Measurements from ENCODE around the gene PLD3. TPM values are rescaled to one million over a fixed set of nuclear protein-coding genes. Genes with fewer than 3 reads are reported as not detected.
A peak's percentile ranks its signal among the peaks of the same experiment; 100 is the strongest.

PLD3 gene
- total and polyA plus RNA-seq, 10 donors: 61.3 to 589 (median 250) TPM

- Histone ChIP-seq H3K27ac (peak overlapping the region in 3 of 8 donors; percentile 56 to 71 (median 58)), H3K36me3 (peaks cover 0 to 12% (median 0%) of the 10 kb centered on the region in 6 donors), H3K27me3 (replicated peaks in 1 of 7) (no peaks in the 10 kb centered on the region), H3K4me1 (peaks cover 0 to 94% (median 45%) of the 10 kb centered on the region in 6 donors), H3K4me3 (no peak overlapping the region), H3K9me3 (no peaks in the 10 kb centered on the region)
- no peak for DNase-seq
- no peak for TF ChIP-seq POLR2A (IDR thresholded peaks at IDR 0.05)
- intact Hi-C loops (cut with DNase I; ENCODE audit: low total_unique reads): no loop called here
- 93 to 97% (median 94%) methylated on average over 13 of the region's 13 CpGs for WGBS, 5 donors
Measured at GRCh38 chr19:40360020-40360707, 11.7 kb downstream of the PLD3 start.

DNA sequence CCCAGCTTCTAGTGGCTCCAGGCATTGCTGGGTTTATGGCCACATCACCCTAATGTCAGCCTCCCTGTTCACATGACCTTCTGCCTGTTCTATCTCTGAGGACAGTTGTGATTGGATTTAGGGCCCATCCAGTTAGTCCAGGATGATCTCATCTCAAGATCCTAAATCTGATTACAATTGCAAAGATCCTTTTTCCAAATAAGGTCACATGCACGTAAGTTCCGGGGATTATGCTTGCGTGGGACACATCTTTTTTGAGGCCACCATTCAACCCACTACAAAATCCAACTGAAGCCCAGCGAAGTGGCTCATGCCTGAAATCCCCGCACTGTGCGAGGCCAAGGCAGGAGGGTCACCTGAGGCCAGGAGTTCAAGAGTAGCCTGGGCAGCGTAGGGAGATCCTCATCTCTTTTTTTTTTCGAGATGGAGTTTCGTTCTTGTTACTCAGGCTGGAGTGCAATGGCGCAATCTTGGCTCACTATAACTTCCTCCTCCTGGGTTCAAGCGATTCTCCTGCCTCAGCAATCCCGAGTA, 12.3 kb downstream of the PLD3 start:
- WGBS, 5 donors: 69 to 87% (median 82%) methylated on average over 12 of the region's 12 CpGs
- DNase-seq: no peak

GRCh38 chr19:40362160-40362559, 13.7 kb downstream of the PLD3 start:
- Histone ChIP-seq H3K4me1 (peaks cover 0 to 98% (median 43%) of the 10 kb centered on the region in 6 donors), H3K27me3 (replicated peaks in 1 of 7) (no peaks in the 10 kb centered on the region), H3K27ac (peak overlapping the region in 1 of 8 donors; percentile 51), H3K4me3 (no peak overlapping the region), H3K9me3 (no peaks in the 10 kb centered on the region), H3K36me3 (peaks cover 0 to 20% (median 6%) of the 10 kb centered on the region in 6 donors)
- DNase-seq: no peak
- WGBS, 5 donors: 91 to 100% (median 92%) methylated on average over 3 of the region's 3 CpGs
- intact Hi-C loops (cut with DNase I; ENCODE audit: low total_unique reads): no loop called here
- TF ChIP-seq POLR2A (IDR thresholded peaks at IDR 0.05) (no peak), POLR2AphosphoS5 (IDR thresholded peaks at IDR 0.05) (no peak)
- TF ChIP-seq, protein P1, sequence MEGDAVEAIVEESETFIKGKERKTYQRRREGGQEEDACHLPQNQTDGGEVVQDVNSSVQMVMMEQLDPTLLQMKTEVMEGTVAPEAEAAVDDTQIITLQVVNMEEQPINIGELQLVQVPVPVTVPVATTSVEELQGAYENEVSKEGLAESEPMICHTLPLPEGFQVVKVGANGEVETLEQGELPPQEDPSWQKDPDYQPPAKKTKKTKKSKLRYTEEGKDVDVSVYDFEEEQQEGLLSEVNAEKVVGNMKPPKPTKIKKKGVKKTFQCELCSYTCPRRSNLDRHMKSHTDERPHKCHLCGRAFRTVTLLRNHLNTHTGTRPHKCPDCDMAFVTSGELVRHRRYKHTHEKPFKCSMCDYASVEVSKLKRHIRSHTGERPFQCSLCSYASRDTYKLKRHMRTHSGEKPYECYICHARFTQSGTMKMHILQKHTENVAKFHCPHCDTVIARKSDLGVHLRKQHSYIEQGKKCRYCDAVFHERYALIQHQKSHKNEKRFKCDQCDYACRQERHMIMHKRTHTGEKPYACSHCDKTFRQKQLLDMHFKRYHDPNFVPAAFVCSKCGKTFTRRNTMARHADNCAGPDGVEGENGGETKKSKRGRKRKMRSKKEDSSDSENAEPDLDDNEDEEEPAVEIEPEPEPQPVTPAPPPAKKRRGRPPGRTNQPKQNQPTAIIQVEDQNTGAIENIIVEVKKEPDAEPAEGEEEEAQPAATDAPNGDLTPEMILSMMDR (IDR thresholded peaks at IDR 0.05 in 8 of 11, conservative IDR thresholded peaks at IDR 0.05 in 3 of 11): no peak

More for the DNA sequence above, 12.3 kb downstream of the PLD3 start:
- Histone ChIP-seq H3K4me1 (peaks cover 0 to 98% (median 51%) of the 10 kb centered on the region in 6 donors), H3K27me3 (replicated peaks in 1 of 7) (no peaks in the 10 kb centered on the region), H3K36me3 (peaks cover 0 to 12% (median 0%) of the 10 kb centered on the region in 6 donors), H3K9me3 (no peaks in the 10 kb centered on the region), H3K4me3 (no peak overlapping the region), H3K27ac (peak overlapping the region in 4 of 8 donors; percentile 14 to 64 (median 57))
- intact Hi-C loops (cut with DNase I; ENCODE audit: low total_unique reads): no loop called here
- TF ChIP-seq, protein P1 (IDR thresholded peaks at IDR 0.05 in 8 of 11, conservative IDR thresholded peaks at IDR 0.05 in 3 of 11): no peak
- TF ChIP-seq POLR2A (IDR thresholded peaks at IDR 0.05): no peak

DNA sequence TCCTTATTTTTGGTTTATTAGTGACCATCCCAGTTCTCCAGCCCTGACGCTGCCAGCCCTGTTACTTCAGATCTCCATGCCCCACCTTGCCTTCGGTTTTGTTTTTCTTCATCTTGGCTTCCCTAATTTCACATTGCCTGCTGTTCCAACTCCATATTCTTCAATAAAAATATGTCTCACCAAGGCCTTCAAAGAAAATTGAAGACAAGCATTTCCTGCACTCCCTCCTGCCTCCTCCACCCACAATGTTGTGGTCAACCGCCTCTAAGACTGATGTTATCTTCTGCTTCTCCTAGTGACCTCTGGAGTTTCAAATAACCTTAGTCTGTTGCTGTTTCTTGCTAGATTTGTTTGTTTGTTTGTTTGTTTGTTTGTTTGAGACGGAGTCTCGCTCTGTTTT, 14.6 kb downstream of the PLD3 start:
- DNase-seq: no peak
- no peak for TF ChIP-seq POLR2AphosphoS5 (IDR thresholded peaks at IDR 0.05)
- TF ChIP-seq POLR2A (IDR thresholded peaks at IDR 0.05): no peak
- TF ChIP-seq, protein P1 (IDR thresholded peaks at IDR 0.05 in 8 of 11, conservative IDR thresholded peaks at IDR 0.05 in 3 of 11): no peak
- H3K27me3 ChIP-seq (replicated peaks in 1 of 7): no peaks in the 10 kb centered on the region
- no peaks in the 10 kb centered on the region for H3K9me3 ChIP-seq
- H3K27ac ChIP-seq: peak overlapping the region in 4 of 8 donors; percentile 3 to 51 (median 26)
- H3K4me3 ChIP-seq: no peak overlapping the region
- peaks cover 0 to 90% (median 37%) of the 10 kb centered on the region in 6 donors for H3K4me1 ChIP-seq
- 43 to 66% (median 54%) methylated on average over 5 of the region's 5 CpGs for WGBS, 5 donors
- intact Hi-C loops (cut with DNase I; ENCODE audit: low total_unique reads): no loop called here
- H3K36me3 ChIP-seq: peaks cover 0 to 30% (median 14%) of the 10 kb centered on the region in 6 donors

Data from spleen (tissue), 11 donors.